Neural crest cell (in vitro differentiated cells): ENCODE measurements around the gene METTL13. TPM values are rescaled to one million over a fixed set of nuclear protein-coding genes. Genes with fewer than 3 reads are reported as not detected.
"Not testable (repeated sequence)": the region's sequence is repeated elsewhere in the genome, so short reads cannot be mapped to it uniquely, and the experiment has no call there.

Experiments used
- DNase-seq: peaks from one replicate; pipeline ENCODE4 v3.0.0; 2021; ENCODE audit warnings: low read depth, mixed read lengths, low spot score
- H3K27ac Mint-ChIP-seq: one replicate; pipeline ENCODE4 v1.8.0; 2021; ENCODE audit warnings: mild to moderate bottlenecking, mixed read lengths; ENCODE audit not compliant: unreplicated experiment
- H3K27me3 Mint-ChIP-seq: 2 replicates; pipeline ENCODE4 v1.8.0; 2021; ENCODE audit warnings: low read depth, mild to moderate bottlenecking, mixed read lengths
- H3K36me3 Mint-ChIP-seq: 2 replicates; pipeline ENCODE4 v1.8.0; 2021; ENCODE audit warnings: low read depth, mild to moderate bottlenecking, mixed read lengths
- H3K4me1 Mint-ChIP-seq: 2 replicates; pipeline ENCODE4 v1.8.0; 2021; ENCODE audit warnings: mixed read lengths
- H3K4me3 Mint-ChIP-seq: one replicate; pipeline ENCODE4 v1.8.0; 2021; ENCODE audit warnings: mild to moderate bottlenecking, mixed read lengths
- H3K9me3 Mint-ChIP-seq: 2 replicates; pipeline ENCODE4 v1.8.0; 2021; ENCODE audit warnings: mixed read lengths
- total RNA-seq: library from RNA; stranded (reverse); gene quantifications from 2 replicates; pipeline ENCODE4 v1.2.1, GENCODE V29; 2021
- TF ChIP-seq, protein P1 (sequence below): fragments of 200-600 bp; sonication (generic); conservative IDR thresholded peaks from 2 replicates; pipeline ENCODE4 v1.5.0; 2021; ENCODE audit warnings: antibody characterized with exemption, mild to moderate bottlenecking

METTL13 gene
- total RNA-seq, 1 donor from 2014 or later: 35.6 TPM

DNA sequence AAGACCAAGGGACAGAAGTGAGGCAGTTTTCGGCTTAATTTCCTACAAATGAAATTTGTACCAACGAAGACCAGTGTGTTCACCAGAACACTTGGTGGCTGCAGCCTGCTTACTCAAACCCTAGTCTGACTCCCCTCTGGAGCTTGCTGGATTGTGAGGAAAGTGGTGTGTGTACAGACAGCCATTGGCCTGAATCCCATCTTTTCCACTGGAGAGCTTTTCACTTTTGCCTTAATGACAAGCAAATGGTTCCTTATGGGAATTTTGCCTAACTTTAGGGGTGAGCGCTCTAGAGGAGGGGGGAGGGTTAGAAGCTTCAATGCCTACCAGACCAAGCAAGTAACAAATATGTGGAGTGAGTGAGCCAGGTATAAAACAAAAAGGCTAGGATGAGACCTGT, 17.3 kb downstream of the METTL13 start:
- no peak overlapping the region for H3K4me3 Mint-ChIP-seq
- no peaks in the 10 kb centered on the region for H3K27me3 Mint-ChIP-seq
- no peak for DNase-seq
- no peak overlapping the region for H3K27ac Mint-ChIP-seq
- H3K4me1 Mint-ChIP-seq: no peaks in the 10 kb centered on the region
- no peaks in the 10 kb centered on the region for H3K9me3 Mint-ChIP-seq
- H3K36me3 Mint-ChIP-seq: peaks cover 12% of the 10 kb centered on the region
- TF ChIP-seq, protein P1, sequence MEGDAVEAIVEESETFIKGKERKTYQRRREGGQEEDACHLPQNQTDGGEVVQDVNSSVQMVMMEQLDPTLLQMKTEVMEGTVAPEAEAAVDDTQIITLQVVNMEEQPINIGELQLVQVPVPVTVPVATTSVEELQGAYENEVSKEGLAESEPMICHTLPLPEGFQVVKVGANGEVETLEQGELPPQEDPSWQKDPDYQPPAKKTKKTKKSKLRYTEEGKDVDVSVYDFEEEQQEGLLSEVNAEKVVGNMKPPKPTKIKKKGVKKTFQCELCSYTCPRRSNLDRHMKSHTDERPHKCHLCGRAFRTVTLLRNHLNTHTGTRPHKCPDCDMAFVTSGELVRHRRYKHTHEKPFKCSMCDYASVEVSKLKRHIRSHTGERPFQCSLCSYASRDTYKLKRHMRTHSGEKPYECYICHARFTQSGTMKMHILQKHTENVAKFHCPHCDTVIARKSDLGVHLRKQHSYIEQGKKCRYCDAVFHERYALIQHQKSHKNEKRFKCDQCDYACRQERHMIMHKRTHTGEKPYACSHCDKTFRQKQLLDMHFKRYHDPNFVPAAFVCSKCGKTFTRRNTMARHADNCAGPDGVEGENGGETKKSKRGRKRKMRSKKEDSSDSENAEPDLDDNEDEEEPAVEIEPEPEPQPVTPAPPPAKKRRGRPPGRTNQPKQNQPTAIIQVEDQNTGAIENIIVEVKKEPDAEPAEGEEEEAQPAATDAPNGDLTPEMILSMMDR: no peak

DNA sequence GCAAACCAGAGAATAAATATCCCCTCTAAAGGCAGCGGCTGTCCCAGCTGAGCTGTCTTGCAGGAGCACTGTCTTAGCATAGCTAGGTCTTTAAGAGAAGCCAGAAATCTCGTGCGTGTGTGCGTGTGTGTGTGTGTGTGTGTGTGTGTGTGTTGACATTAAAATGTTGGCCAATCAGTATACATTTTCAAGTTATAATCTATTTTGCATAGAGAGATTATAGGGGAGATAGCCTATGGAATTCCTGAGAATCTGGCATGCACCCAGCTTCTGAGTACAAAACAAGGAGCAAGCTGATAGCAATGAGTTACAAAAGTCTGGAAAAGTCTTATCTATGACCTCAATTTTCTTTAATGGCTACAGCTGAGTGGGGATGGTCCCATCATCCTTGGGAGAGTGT, 17.7 kb downstream of the METTL13 start:
- H3K36me3 Mint-ChIP-seq: peaks cover 10% of the 10 kb centered on the region
- H3K27ac Mint-ChIP-seq: no peak overlapping the region
- no peaks in the 10 kb centered on the region for H3K4me1 Mint-ChIP-seq

DNA sequence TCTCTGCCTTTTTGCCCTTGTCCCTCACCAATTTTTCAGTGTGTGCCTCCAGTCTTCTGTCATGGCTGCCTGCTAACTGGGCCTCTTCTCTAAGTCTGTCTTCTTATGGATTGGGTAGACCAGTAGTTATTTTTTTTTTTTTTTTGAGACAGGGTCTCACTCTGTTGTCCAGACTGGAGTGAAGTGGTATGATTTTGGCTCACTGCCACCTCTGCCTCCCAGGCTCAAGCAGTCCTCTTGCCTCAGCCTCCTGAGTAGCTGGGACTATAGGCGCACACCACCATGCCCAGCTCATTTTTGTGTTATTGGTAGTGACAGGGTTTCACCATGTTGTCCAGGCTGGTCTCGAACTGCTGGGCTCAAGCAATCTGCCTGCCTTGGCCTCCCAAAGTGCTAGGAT, 18.2 kb downstream of the METTL13 start:
- DNase-seq, H3K36me3 Mint-ChIP-seq, H3K4me3 Mint-ChIP-seq, H3K9me3 Mint-ChIP-seq, H3K4me1 Mint-ChIP-seq, H3K27me3 Mint-ChIP-seq: not testable (repeated sequence)
- peak overlapping the region; percentile 43 for H3K27ac Mint-ChIP-seq

More for the DNA sequence above, 17.7 kb downstream of the METTL13 start:
- H3K9me3 Mint-ChIP-seq: no peaks in the 10 kb centered on the region
- DNase-seq: no peak
- no peaks in the 10 kb centered on the region for H3K27me3 Mint-ChIP-seq
- no peak overlapping the region for H3K4me3 Mint-ChIP-seq
- TF ChIP-seq, protein P1: no peak

- no peak for DNase-seq
- Mint-ChIP-seq H3K27me3 (no peaks in the 10 kb centered on the region), H3K4me1 (no peaks in the 10 kb centered on the region), H3K4me3 (no peak overlapping the region), H3K36me3 (peaks cover 2% of the 10 kb centered on the region), H3K9me3 (no peaks in the 10 kb centered on the region), H3K27ac (no peak overlapping the region)
- TF ChIP-seq, protein P1: no peak
These were observed 18.9 kb downstream of the METTL13 start for GRCh38 chr1:171800342-171800741.

DNA sequence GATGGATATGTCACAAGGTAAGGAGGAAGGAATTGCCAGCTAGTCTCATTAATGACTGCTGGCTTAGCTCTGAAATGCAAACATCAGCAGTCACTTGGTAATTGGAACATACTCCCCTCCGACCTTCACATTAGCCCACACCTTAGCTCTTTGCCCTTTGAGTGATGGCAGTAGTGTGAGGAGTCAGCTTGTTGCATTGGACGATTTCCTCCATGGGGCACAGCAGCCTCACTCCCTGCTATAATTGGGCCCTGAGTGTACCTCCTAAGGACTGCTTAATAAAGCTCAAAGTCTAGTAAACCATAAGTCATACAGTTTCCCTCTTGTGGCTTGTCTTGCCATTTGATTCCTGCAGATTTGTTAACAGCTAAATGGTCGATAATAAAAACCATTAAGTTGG, 19.4 kb downstream of the METTL13 start:
- no peaks in the 10 kb centered on the region for H3K4me1 Mint-ChIP-seq
- H3K27ac Mint-ChIP-seq: no peak overlapping the region
- H3K36me3 Mint-ChIP-seq: peaks cover 2% of the 10 kb centered on the region
- TF ChIP-seq, protein P1: no peak
- H3K9me3 Mint-ChIP-seq: no peaks in the 10 kb centered on the region
- no peak for DNase-seq
- H3K4me3 Mint-ChIP-seq: no peak overlapping the region
- no peaks in the 10 kb centered on the region for H3K27me3 Mint-ChIP-seq

DNA sequence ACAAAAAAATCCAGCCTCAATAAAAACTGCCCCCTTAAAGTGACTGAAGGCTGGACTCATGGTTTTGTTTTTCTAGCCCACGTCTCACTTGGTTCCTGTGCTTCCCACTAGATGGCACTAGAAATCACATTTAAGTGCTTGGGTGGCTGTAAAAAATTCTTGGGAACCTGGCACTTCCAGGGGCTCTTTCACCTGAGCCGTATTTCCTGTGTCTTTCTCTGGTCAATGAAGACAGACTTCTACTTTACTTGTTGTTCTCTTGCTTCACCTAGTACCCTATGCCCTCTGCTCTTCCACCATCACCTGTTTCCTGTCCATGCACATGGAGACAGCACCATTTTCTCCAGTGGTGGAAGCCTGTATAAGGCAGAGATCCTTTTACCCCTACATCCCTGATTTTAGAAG, 20.0 kb downstream of the METTL13 start:
- H3K9me3 Mint-ChIP-seq: no peaks in the 10 kb centered on the region
- no peak overlapping the region for H3K27ac Mint-ChIP-seq
- H3K4me1 Mint-ChIP-seq: no peaks in the 10 kb centered on the region
- H3K4me3 Mint-ChIP-seq: no peak overlapping the region
- no peaks in the 10 kb centered on the region for H3K36me3 Mint-ChIP-seq
- peak; percentile 20 for DNase-seq
- TF ChIP-seq, protein P1: peak; percentile 84
- H3K27me3 Mint-ChIP-seq: no peaks in the 10 kb centered on the region
